Fibroblast of villous mesenchyme (primary cell): Measurements from ENCODE around the gene TRIM8. TPM values are rescaled to one million over a fixed set of nuclear protein-coding genes. Genes with fewer than 3 reads are reported as not detected.
A peak's percentile ranks its signal among the peaks of the same experiment; 100 is the strongest.

Experiments used
- DNase-seq: peaks from one replicate; pipeline ENCODE4 v3.0.0-alpha.2; 2010; ENCODE audit warnings: low read depth
- H3K4me3 ChIP-seq: 2 replicates; pipeline ENCODE4 v1.5.1; 2011; ENCODE audit warnings: low read depth, mild to moderate bottlenecking, low read length
- CTCF ChIP-seq: IDR thresholded peaks from 2 replicates; pipeline ENCODE4 v1.5.1; 2012; ENCODE audit warnings: low read depth, mild to moderate bottlenecking, low read length; ENCODE audit not compliant: insufficient read depth
- total RNA-seq: library from RNA; depleted of rRNA; stranded (reverse); fragments of >200 nt; gene quantifications from 2 replicates; pipeline ENCODE4 v1.2.3, GENCODE V29; 2012

The TRIM8 gene
- total RNA-seq, 1 donor: 116 TPM

- no peak overlapping the region for H3K4me3 ChIP-seq
- DNase-seq: peak; percentile 68
- TF ChIP-seq CTCF: no peak
These were observed 44.5 kb upstream of the TRIM8 start for GRCh38 chr10:102599565-102600327.

GRCh38 chr10:102600816-102601215 is 43.5 kb upstream of the TRIM8 start:
- no peak for DNase-seq
- no peak overlapping the region for H3K4me3 ChIP-seq
- no peak for TF ChIP-seq CTCF

- TF ChIP-seq CTCF: no peak
- H3K4me3 ChIP-seq: no peak overlapping the region
- no peak for DNase-seq
These were observed 42.6 kb upstream of the TRIM8 start for GRCh38 chr10:102601639-102602038.

GRCh38 chr10:102602272-102603045 is 41.8 kb upstream of the TRIM8 start:
- no peak for TF ChIP-seq CTCF
- H3K4me3 ChIP-seq: no peak overlapping the region
- peak; percentile 86 for DNase-seq

GRCh38 chr10:102603946-102604345 is 40.3 kb upstream of the TRIM8 start:
- peak; percentile 55 for DNase-seq
- no peak overlapping the region for H3K4me3 ChIP-seq
- TF ChIP-seq CTCF: no peak

- H3K4me3 ChIP-seq: no peak overlapping the region
- TF ChIP-seq CTCF: no peak
- peak; percentile 93 for DNase-seq
These were observed 39.8 kb upstream of the TRIM8 start for GRCh38 chr10:102604439-102604841.
